GM18511 (cell line): ENCODE measurements around the gene ORM2.
"Not testable (repeated sequence)": the region's sequence is repeated elsewhere in the genome, so short reads cannot be mapped to it uniquely, and the experiment has no call there.

Experiments
- ATAC-seq: cut with Tn5 transposase; IDR thresholded peaks from one replicate; pipeline ENCODE4 v1.9.1; 2021; ENCODE audit warnings: mild to moderate bottlenecking, moderate library complexity; ENCODE audit not compliant: unreplicated experiment

ORM2 gene

GRCh38 chr9:114328937-114329624 lies 588 bp upstream of the ORM2 start:
- ATAC-seq, result not testable (repeated sequence)

GRCh38 chr9:114330636-114331035 lies 967 bp downstream of the ORM2 start:
- ATAC-seq, result no peak

- not testable (repeated sequence) for ATAC-seq
Observed at GRCh38 chr9:114331229-114332195, 1.8 kb downstream of the ORM2 start.

- ATAC-seq, result not testable (repeated sequence)
Observed at GRCh38 chr9:114332474-114333040, 2.9 kb downstream of the ORM2 start.

- ATAC-seq, result not testable (repeated sequence)
Observed at GRCh38 chr9:114333718-114334117, 4.0 kb downstream of the ORM2 start.

- no peak for ATAC-seq
Observed at GRCh38 chr9:114334490-114334889, 4.8 kb downstream of the ORM2 start.

- ATAC-seq, result no peak
Observed at GRCh38 chr9:114335745-114336144, 6.1 kb downstream of the ORM2 start.

- ATAC-seq, result no peak
Observed at GRCh38 chr9:114336157-114336556, 6.5 kb downstream of the ORM2 start.

- ATAC-seq, result no peak
Observed at GRCh38 chr9:114336699-114337395, 7.2 kb downstream of the ORM2 start.

- ATAC-seq, result no peak
Observed at GRCh38 chr9:114338187-114338586, 8.5 kb downstream of the ORM2 start.

- no peak for ATAC-seq
Observed at GRCh38 chr9:114339130-114339908, 9.7 kb downstream of the ORM2 start.

GRCh38 chr9:114341152-114341830 lies 11.6 kb downstream of the ORM2 start:
- no peak for ATAC-seq

GRCh38 chr9:114341991-114342390 lies 12.3 kb downstream of the ORM2 start:
- no peak for ATAC-seq

- no peak for ATAC-seq
Observed at GRCh38 chr9:114342755-114343440, 13.2 kb downstream of the ORM2 start.

- no peak for ATAC-seq
Observed at GRCh38 chr9:114343471-114344187, 14.0 kb downstream of the ORM2 start.

GRCh38 chr9:114344188-114344566 lies 14.5 kb downstream of the ORM2 start:
- ATAC-seq, result no peak

GRCh38 chr9:114344692-114345091 lies 15.0 kb downstream of the ORM2 start:
- no peak for ATAC-seq

- ATAC-seq, result no peak
Observed at GRCh38 chr9:114345493-114346065, 15.9 kb downstream of the ORM2 start.
